ENCODE measurements around the gene SEMA4G.

The SEMA4G gene

GRCh38 chr10:100969187-100970075 lies at the start of gene SEMA4G:
Gene SEMA4G, plus strand, starts transcription at chr10:100969504. Its CDS starts 3,409 bp downstream, at chr10:100972913.
- peak within 1 kb of the TSS; percentile 77 for H3K27ac ChIP-seq
- TF ChIP-seq, protein P1, sequence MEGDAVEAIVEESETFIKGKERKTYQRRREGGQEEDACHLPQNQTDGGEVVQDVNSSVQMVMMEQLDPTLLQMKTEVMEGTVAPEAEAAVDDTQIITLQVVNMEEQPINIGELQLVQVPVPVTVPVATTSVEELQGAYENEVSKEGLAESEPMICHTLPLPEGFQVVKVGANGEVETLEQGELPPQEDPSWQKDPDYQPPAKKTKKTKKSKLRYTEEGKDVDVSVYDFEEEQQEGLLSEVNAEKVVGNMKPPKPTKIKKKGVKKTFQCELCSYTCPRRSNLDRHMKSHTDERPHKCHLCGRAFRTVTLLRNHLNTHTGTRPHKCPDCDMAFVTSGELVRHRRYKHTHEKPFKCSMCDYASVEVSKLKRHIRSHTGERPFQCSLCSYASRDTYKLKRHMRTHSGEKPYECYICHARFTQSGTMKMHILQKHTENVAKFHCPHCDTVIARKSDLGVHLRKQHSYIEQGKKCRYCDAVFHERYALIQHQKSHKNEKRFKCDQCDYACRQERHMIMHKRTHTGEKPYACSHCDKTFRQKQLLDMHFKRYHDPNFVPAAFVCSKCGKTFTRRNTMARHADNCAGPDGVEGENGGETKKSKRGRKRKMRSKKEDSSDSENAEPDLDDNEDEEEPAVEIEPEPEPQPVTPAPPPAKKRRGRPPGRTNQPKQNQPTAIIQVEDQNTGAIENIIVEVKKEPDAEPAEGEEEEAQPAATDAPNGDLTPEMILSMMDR (IDR thresholded peaks at IDR 0.05): peak; percentile 75
- TF ChIP-seq ZFX (IDR thresholded peaks at IDR 0.05; ENCODE audit: borderline replicate concordance): no peak

- TF ChIP-seq ZFX (IDR thresholded peaks at IDR 0.05; ENCODE audit: borderline replicate concordance): no peak
- TF ChIP-seq, protein P1 (IDR thresholded peaks at IDR 0.05): no peak
- H3K27ac ChIP-seq: no peak overlapping the region
Observed at GRCh38 chr10:100923580-100923979, 45.7 kb upstream of the SEMA4G start.

DNA sequence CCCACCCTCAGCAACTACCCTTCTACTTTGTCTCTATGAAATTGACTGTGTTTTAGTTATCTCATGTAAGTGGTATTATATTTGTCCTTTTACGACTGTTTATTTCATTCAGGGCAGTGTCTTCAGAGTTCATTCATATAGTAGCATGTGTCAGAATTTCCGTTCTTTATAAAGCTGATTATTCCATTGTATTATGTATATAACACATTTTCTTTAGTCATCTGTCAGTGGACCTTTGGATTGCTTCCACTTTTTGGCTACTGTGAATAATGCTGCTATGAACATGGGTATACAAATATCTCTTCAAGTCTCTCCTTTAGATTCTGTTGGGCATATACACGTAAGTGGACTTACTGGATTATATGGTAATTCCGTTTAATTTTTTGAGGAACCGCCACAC lies 42.0 kb upstream of the SEMA4G start:
- TF ChIP-seq, protein P1 (IDR thresholded peaks at IDR 0.05): no peak
- no peak for TF ChIP-seq ZFX (IDR thresholded peaks at IDR 0.05; ENCODE audit: borderline replicate concordance)

GRCh38 chr10:100928039-100928438 lies 41.3 kb upstream of the SEMA4G start:
- no peak for TF ChIP-seq ZFX (IDR thresholded peaks at IDR 0.05; ENCODE audit: borderline replicate concordance)
- TF ChIP-seq, protein P1 (IDR thresholded peaks at IDR 0.05): no peak
- H3K27ac ChIP-seq: no peak overlapping the region

More for the DNA sequence above, 42.0 kb upstream of the SEMA4G start:
- H3K27ac ChIP-seq: no peak overlapping the region

- no peak overlapping the region for H3K27ac ChIP-seq
- TF ChIP-seq ZFX (IDR thresholded peaks at IDR 0.05; ENCODE audit: borderline replicate concordance): no peak
- TF ChIP-seq, protein P1 (IDR thresholded peaks at IDR 0.05): no peak
Observed at GRCh38 chr10:100930368-100930767, 38.9 kb upstream of the SEMA4G start.

DNA sequence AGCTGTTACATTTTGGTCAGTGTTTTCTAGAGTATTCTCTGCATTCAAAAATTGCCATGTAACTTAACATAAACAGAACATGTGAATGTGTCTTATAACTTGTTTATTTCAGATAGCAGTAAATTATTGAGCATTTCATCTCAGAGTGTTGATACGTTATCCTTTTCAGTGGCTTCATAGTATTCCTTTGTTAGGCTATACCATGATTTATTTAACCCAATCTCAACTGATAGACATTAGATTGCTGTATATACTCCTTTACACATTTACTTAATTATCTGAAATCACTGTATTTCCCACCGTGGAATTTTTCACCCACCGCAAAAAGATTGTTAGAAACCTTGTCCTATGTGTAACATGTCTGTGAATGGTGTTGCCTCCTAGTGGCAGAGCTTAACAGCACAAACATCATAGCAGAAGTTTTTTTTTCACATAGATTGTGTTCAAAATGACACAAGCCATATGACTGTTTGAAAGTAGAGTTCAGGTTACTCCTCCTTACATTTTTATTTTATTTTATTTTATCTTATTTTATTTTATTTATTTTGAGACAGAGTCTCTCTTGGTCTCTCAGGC lies 35.1 kb upstream of the SEMA4G start:
- TF ChIP-seq, protein P1 (IDR thresholded peaks at IDR 0.05): peak; percentile 75
- TF ChIP-seq ZFX (IDR thresholded peaks at IDR 0.05; ENCODE audit: borderline replicate concordance): no peak
- H3K27ac ChIP-seq: no peak overlapping the region

Measured in 22Rv1 (cell line).